Measurements from ENCODE around the gene ATP2A3.

Gene ATP2A3

GRCh38 chr17:3887804-3888203, 76.4 kb downstream of the ATP2A3 start:
- DNase-seq = no peak

GRCh38 chr17:3887394-3887793, 76.8 kb downstream of the ATP2A3 start:
- DNase-seq = no peak

- no peak for DNase-seq
Measured at GRCh38 chr17:3886776-3887175, 77.5 kb downstream of the ATP2A3 start.

- DNase-seq = no peak
Measured at GRCh38 chr17:3885970-3886369, 78.3 kb downstream of the ATP2A3 start.

- DNase-seq = no peak
Measured at GRCh38 chr17:3885271-3885670, 79.0 kb downstream of the ATP2A3 start.

GRCh38 chr17:3884188-3884587, 80.0 kb downstream of the ATP2A3 start:
- no peak for DNase-seq

GRCh38 chr17:3882276-3882675, 82.0 kb downstream of the ATP2A3 start:
- no peak for DNase-seq

GRCh38 chr17:3880983-3881382, 83.3 kb downstream of the ATP2A3 start:
- no peak for DNase-seq

GRCh38 chr17:3879591-3880417, 84.4 kb downstream of the ATP2A3 start:
- DNase-seq = no peak

- DNase-seq = no peak
Measured at GRCh38 chr17:3879186-3879585, 85.1 kb downstream of the ATP2A3 start.

GRCh38 chr17:3877220-3877619, 87.0 kb downstream of the ATP2A3 start:
- DNase-seq = no peak

GRCh38 chr17:3875317-3875716, 88.9 kb downstream of the ATP2A3 start:
- no peak for DNase-seq

All from activated CD4-positive, alpha-beta T cell treated with anti-CD3 and anti-CD28 coated beads for 4 hours (primary cell).